Measurements from ENCODE around the gene LANCL2. TPM values are rescaled to one million over a fixed set of nuclear protein-coding genes. Genes with fewer than 3 reads are reported as not detected.

LANCL2 gene
- total RNA-seq, 2 donors from 2014 or later, result 6.7 to 10.6 TPM

GRCh38 chr7:55365675-55366460, 731 bp downstream of the LANCL2 start:
- no peaks in the 10 kb centered on the region for H3K27me3 ChIP-seq
- H3K4me3 ChIP-seq, result peak overlapping the region; percentile 92 to 94
- peaks cover 0 to 19% of the 10 kb centered on the region in 2 donors for H3K4me1 ChIP-seq
- DNase-seq (ENCODE audit: low spot score), result peak; percentile 95
- TF ChIP-seq CTCF (IDR thresholded peaks at IDR 0.05), result peak; percentile 31 to 53
- H3K27ac ChIP-seq, result peak overlapping the region; percentile 96 to 98
- no peaks in the 10 kb centered on the region for H3K36me3 ChIP-seq
- no peaks in the 10 kb centered on the region for H3K9me3 ChIP-seq

- Histone ChIP-seq H3K4me1 (peaks cover 0 to 19% of the 10 kb centered on the region in 2 donors), H3K4me3 (peak overlapping the region; percentile 92 to 94), H3K9me3 (no peaks in the 10 kb centered on the region), H3K27me3 (no peaks in the 10 kb centered on the region), H3K27ac (peak overlapping the region; percentile 96 to 98), H3K36me3 (no peaks in the 10 kb centered on the region)
- TF ChIP-seq CTCF (IDR thresholded peaks at IDR 0.05), result no peak
- DNase-seq (ENCODE audit: low spot score), result no peak
Measured at GRCh38 chr7:55366461-55367070, 1.4 kb downstream of the LANCL2 start.

- Histone ChIP-seq H3K36me3 (no peaks in the 10 kb centered on the region), H3K4me1 (peaks cover 0 to 19% of the 10 kb centered on the region in 2 donors), H3K27me3 (no peaks in the 10 kb centered on the region), H3K4me3 (no peak overlapping the region), H3K27ac (no peak overlapping the region), H3K9me3 (no peaks in the 10 kb centered on the region)
- no peak for TF ChIP-seq CTCF (IDR thresholded peaks at IDR 0.05)
- no peak for DNase-seq (ENCODE audit: low spot score)
Measured at GRCh38 chr7:55367283-55367840, 2.2 kb downstream of the LANCL2 start.

- H3K4me3 ChIP-seq, result no peak overlapping the region
- no peaks in the 10 kb centered on the region for H3K9me3 ChIP-seq
- H3K36me3 ChIP-seq, result no peaks in the 10 kb centered on the region
- H3K4me1 ChIP-seq, result peaks cover 0 to 15% of the 10 kb centered on the region in 2 donors
- no peaks in the 10 kb centered on the region for H3K27me3 ChIP-seq
- TF ChIP-seq CTCF (IDR thresholded peaks at IDR 0.05), result no peak
- H3K27ac ChIP-seq, result no peak overlapping the region
- DNase-seq (ENCODE audit: low spot score), result no peak
Measured at GRCh38 chr7:55369427-55370400, 4.6 kb downstream of the LANCL2 start.

- Histone ChIP-seq H3K4me1 (no peaks in the 10 kb centered on the region), H3K27me3 (no peaks in the 10 kb centered on the region), H3K4me3 (no peak overlapping the region), H3K36me3 (no peaks in the 10 kb centered on the region), H3K9me3 (no peaks in the 10 kb centered on the region), H3K27ac (no peak overlapping the region)
- TF ChIP-seq CTCF (IDR thresholded peaks at IDR 0.05), result no peak
- DNase-seq (ENCODE audit: low spot score), result no peak
Measured at GRCh38 chr7:55374213-55374612, 9.1 kb downstream of the LANCL2 start.
